MM.1S (cell line): ENCODE measurements around the gene ADAMTS2.

ENCODE experiments used
- DNase-seq: peaks from one replicate; pipeline ENCODE4 v3.0.0-alpha.2; 2015
- H2AFZ ChIP-seq: fragments of 300-600 bp; sonication (generic); 2 replicates; pipeline ENCODE4 v1.6.0; 2016; ENCODE audit warnings: antibody characterized with exemption, low read length
- H3F3A ChIP-seq: fragments of 300-600 bp; sonication (generic); 2 replicates; pipeline ENCODE4 v1.6.1; 2016; ENCODE audit warnings: mild to moderate bottlenecking, antibody characterized with exemption, low read length, moderate library complexity, mixed read lengths; ENCODE audit not compliant: insufficient read depth
- H3K27ac ChIP-seq: fragments of 300-600 bp; sonication (generic); 2 replicates; pipeline ENCODE4 v1.5.1; 2016; ENCODE audit warnings: mild to moderate bottlenecking, low read length
- H3K27me3 ChIP-seq: fragments of 300-600 bp; sonication (generic); replicated peaks from 2 replicates; pipeline ENCODE4 v1.6.0; 2016; ENCODE audit warnings: low read length; ENCODE audit not compliant: insufficient read depth
- H3K36me3 ChIP-seq: fragments of 300-600 bp; sonication (generic); replicated peaks from 2 replicates; pipeline ENCODE4 v1.6.1; 2016; ENCODE audit warnings: mild to moderate bottlenecking, low read length, mixed read lengths; ENCODE audit not compliant: insufficient read depth
- H3K4me1 ChIP-seq: fragments of 300-600 bp; sonication (generic); 2 replicates; pipeline ENCODE4 v1.6.1; 2016; ENCODE audit warnings: low read length, mixed read lengths
- H3K4me2 ChIP-seq: fragments of 300-600 bp; sonication (generic); 2 replicates; pipeline ENCODE4 v1.6.0; 2016; ENCODE audit warnings: low read depth, low read length
- H3K4me3 ChIP-seq: fragments of 300-600 bp; sonication (generic); 2 replicates; pipeline ENCODE4 v1.5.1; 2016; ENCODE audit warnings: low read length, mixed read lengths
- H3K79me2 ChIP-seq: fragments of 300-600 bp; sonication (generic); 2 replicates; pipeline ENCODE4 v1.6.1; 2016; ENCODE audit warnings: mixed run types, low read length, mixed read lengths
- H3K9ac ChIP-seq: fragments of 300-600 bp; sonication (generic); 2 replicates; pipeline ENCODE4 v1.6.1; 2016; ENCODE audit warnings: low read length, mixed read lengths
- H3K9me2 ChIP-seq: fragments of 300-600 bp; sonication (generic); replicated peaks from 2 replicates; pipeline ENCODE4 v1.6.1; 2016; ENCODE audit warnings: mild to moderate bottlenecking, low read length, mixed read lengths; ENCODE audit not compliant: insufficient read depth
- H3K9me3 ChIP-seq: fragments of 300-600 bp; sonication (generic); replicated peaks from 2 replicates; pipeline ENCODE4 v1.6.1; 2016; ENCODE audit warnings: mild to moderate bottlenecking, low read length, mixed read lengths; ENCODE audit not compliant: insufficient read depth
- H4K20me1 ChIP-seq: fragments of 300-600 bp; sonication (generic); 2 replicates; pipeline ENCODE4 v1.6.1; 2016; ENCODE audit warnings: mild to moderate bottlenecking, low read length, moderate library complexity, mixed read lengths; ENCODE audit not compliant: insufficient read depth
- CTCF ChIP-seq: fragments of 300-600 bp; sonication (generic); IDR thresholded peaks from 2 replicates; pipeline ENCODE4 v1.5.1; 2016; ENCODE audit warnings: antibody characterized with exemption, low read length, mixed read lengths
- EZH2 ChIP-seq: fragments of 300-600 bp; sonication (generic); optimal IDR thresholded peaks from 2 replicates; pipeline ENCODE3; 2017; ENCODE audit warnings: low read depth, mild to moderate bottlenecking, antibody characterized with exemption, low read length, mixed read lengths
- EZH2phosphoT487 ChIP-seq: fragments of 300-600 bp; sonication (generic); IDR thresholded peaks from 2 replicates; pipeline ENCODE4 v1.6.1; 2018; ENCODE audit warnings: antibody characterized with exemption, low read length

Gene ADAMTS2

GRCh38 chr5:179124853-179125788 lies 220.1 kb downstream of the ADAMTS2 start:
- no peaks in the 10 kb centered on the region for H3K36me3 ChIP-seq

GRCh38 chr5:179124273-179124852 lies 220.9 kb downstream of the ADAMTS2 start:
- Histone ChIP-seq H2AFZ (no peak overlapping the region), H3K9me3 (no peaks in the 10 kb centered on the region), H3K9ac (no peak overlapping the region), H3K4me1 (no peaks in the 10 kb centered on the region), H3K4me3 (no peak overlapping the region), H3K79me2 (no peaks in the 10 kb centered on the region), H3K27me3 (0 out of 2 replicates have a peak, but pooled peaks cover 4% of the 10 kb centered on the region), H3F3A (no peaks in the 10 kb centered on the region), H3K36me3 (no peaks in the 10 kb centered on the region), H4K20me1 (no peaks in the 10 kb centered on the region), H3K27ac (no peak overlapping the region), H3K4me2 (no peak overlapping the region), H3K9me2 (no peaks in the 10 kb centered on the region)
- no peak for DNase-seq
- TF ChIP-seq EZH2: no peak
- no peak for TF ChIP-seq CTCF
- no peak for TF ChIP-seq EZH2phosphoT487

More at GRCh38 chr5:179124853-179125788, 220.1 kb downstream of the ADAMTS2 start:
- no peaks in the 10 kb centered on the region for H4K20me1 ChIP-seq
- H3K4me2 ChIP-seq: no peak overlapping the region
- H2AFZ ChIP-seq: no peak overlapping the region
- DNase-seq: no peak
- H3K4me3 ChIP-seq: no peak overlapping the region
- H3K9ac ChIP-seq: no peak overlapping the region
- H3K79me2 ChIP-seq: no peaks in the 10 kb centered on the region
- H3K4me1 ChIP-seq: no peaks in the 10 kb centered on the region
- no peak overlapping the region for H3K27ac ChIP-seq
- no peaks in the 10 kb centered on the region for H3K9me3 ChIP-seq
- no peaks in the 10 kb centered on the region for H3F3A ChIP-seq
- no peak for TF ChIP-seq CTCF
- TF ChIP-seq EZH2phosphoT487: no peak
- TF ChIP-seq EZH2: no peak
- 0 out of 2 replicates have a peak, but pooled peaks cover 4% of the 10 kb centered on the region for H3K27me3 ChIP-seq
- no peaks in the 10 kb centered on the region for H3K9me2 ChIP-seq

- TF ChIP-seq EZH2phosphoT487: no peak
- TF ChIP-seq CTCF: no peak
- no peak for TF ChIP-seq EZH2
- Histone ChIP-seq H2AFZ (no peak overlapping the region), H3K27me3 (0 out of 2 replicates have a peak, but pooled peaks cover 1% of the 10 kb centered on the region), H3K9me2 (no peaks in the 10 kb centered on the region), H4K20me1 (no peaks in the 10 kb centered on the region), H3K4me1 (no peaks in the 10 kb centered on the region), H3K4me2 (no peak overlapping the region), H3K27ac (no peak overlapping the region), H3K79me2 (no peaks in the 10 kb centered on the region), H3K9me3 (no peaks in the 10 kb centered on the region), H3K4me3 (no peak overlapping the region), H3K9ac (no peak overlapping the region), H3F3A (no peaks in the 10 kb centered on the region), H3K36me3 (no peaks in the 10 kb centered on the region)
- DNase-seq: no peak
Measured at GRCh38 chr5:179123491-179124272, 221.6 kb downstream of the ADAMTS2 start.
